IPS-20b (cell line): ENCODE measurements around the gene INTS3.

Experiments
- H3K27ac ChIP-seq: one replicate; pipeline ENCODE4 v1.5.1; 2013; ENCODE audit warnings: low read length
- H3K27me3 ChIP-seq: 2 replicates; pipeline ENCODE4 v1.6.1; 2013; ENCODE audit warnings: mild to moderate bottlenecking, low read length, inconsistent platforms; ENCODE audit not compliant: insufficient read depth
- H3K36me3 ChIP-seq: 2 replicates; pipeline ENCODE4 v1.6.1; 2013; ENCODE audit warnings: low read depth, mild to moderate bottlenecking, inconsistent platforms, low read length, moderate library complexity; ENCODE audit not compliant: insufficient read depth
- H3K4me1 ChIP-seq: 2 replicates; pipeline ENCODE4 v1.6.1; 2013; ENCODE audit warnings: mild to moderate bottlenecking, control low read depth, inconsistent platforms, low read length, moderate library complexity; ENCODE audit not compliant: insufficient read depth
- H3K4me3 ChIP-seq: 2 replicates; pipeline ENCODE4 v1.5.1; 2013; ENCODE audit warnings: mild to moderate bottlenecking, low read length, inconsistent platforms
- H3K9ac ChIP-seq: 2 replicates; pipeline ENCODE4 v1.6.1; 2013; ENCODE audit warnings: low read depth, mild to moderate bottlenecking, inconsistent platforms, low read length, moderate library complexity
- H3K9me3 ChIP-seq: 2 replicates; pipeline ENCODE4 v1.6.1; 2013; ENCODE audit warnings: mild to moderate bottlenecking, low read depth, low read length, inconsistent platforms; ENCODE audit not compliant: insufficient read depth

Gene INTS3

GRCh38 chr1:153794624-153795329 is 66.9 kb downstream of the INTS3 start:
- H3K27me3 ChIP-seq: no peaks in the 10 kb centered on the region
- peaks cover 8% of the 10 kb centered on the region; the same call in 1 of the 2 replicates for H3K4me1 ChIP-seq
- H3K27ac ChIP-seq: peak overlapping the region; percentile 40
- H3K9me3 ChIP-seq: no peaks in the 10 kb centered on the region
- H3K9ac ChIP-seq: peak overlapping the region; percentile 45; the same call in 1 of the 2 replicates
- H3K4me3 ChIP-seq: peak overlapping the region; percentile 50; the same call in 1 of the 2 replicates
- no peaks in the 10 kb centered on the region for H3K36me3 ChIP-seq

- Histone ChIP-seq H3K4me3 (peak overlapping the region; percentile 41; the same call in 1 of the 2 replicates), H3K9ac (peak overlapping the region; percentile 45; the same call in 1 of the 2 replicates), H3K27me3 (no peaks in the 10 kb centered on the region), H3K27ac (no peak overlapping the region), H3K4me1 (peaks cover 8% of the 10 kb centered on the region; the same call in 1 of the 2 replicates), H3K9me3 (no peaks in the 10 kb centered on the region), H3K36me3 (no peaks in the 10 kb centered on the region)
Observed at GRCh38 chr1:153795330-153795837, 67.5 kb downstream of the INTS3 start.

GRCh38 chr1:153795934-153796785 is 68.3 kb downstream of the INTS3 start:
- no peaks in the 10 kb centered on the region for H3K27me3 ChIP-seq
- no peaks in the 10 kb centered on the region for H3K9me3 ChIP-seq
- H3K9ac ChIP-seq: no peak overlapping the region
- no peak overlapping the region for H3K4me3 ChIP-seq
- no peaks in the 10 kb centered on the region for H3K36me3 ChIP-seq
- H3K27ac ChIP-seq: no peak overlapping the region
- H3K4me1 ChIP-seq: peaks cover 8% of the 10 kb centered on the region; the same call in 1 of the 2 replicates

- H3K9me3 ChIP-seq: no peaks in the 10 kb centered on the region
- no peak overlapping the region for H3K27ac ChIP-seq
- H3K36me3 ChIP-seq: no peaks in the 10 kb centered on the region
- peaks cover 8% of the 10 kb centered on the region; the same call in 1 of the 2 replicates for H3K4me1 ChIP-seq
- no peak overlapping the region for H3K4me3 ChIP-seq
- no peaks in the 10 kb centered on the region for H3K27me3 ChIP-seq
- H3K9ac ChIP-seq: no peak overlapping the region
Observed at GRCh38 chr1:153796786-153797659, 69.2 kb downstream of the INTS3 start.

DNA sequence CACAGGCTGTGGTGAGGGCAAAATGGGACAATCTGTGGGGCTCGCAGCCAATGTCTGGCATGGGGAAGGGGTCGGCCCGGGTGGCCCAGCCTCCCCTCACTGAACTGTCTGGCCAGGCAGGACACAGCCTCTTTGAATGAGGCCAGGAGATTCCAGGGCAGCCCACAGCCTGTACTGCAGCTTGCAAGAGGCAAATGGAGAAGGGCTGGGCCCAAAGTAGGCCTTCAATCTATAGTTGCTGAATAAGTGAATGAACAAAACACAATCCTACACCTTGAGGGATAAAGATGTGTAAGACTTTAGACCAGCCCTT is 70.6 kb downstream of the INTS3 start:
- no peaks in the 10 kb centered on the region for H3K9me3 ChIP-seq
- H3K27me3 ChIP-seq: no peaks in the 10 kb centered on the region
- H3K27ac ChIP-seq: no peak overlapping the region
- no peak overlapping the region for H3K9ac ChIP-seq
- H3K4me3 ChIP-seq: no peak overlapping the region
- H3K36me3 ChIP-seq: no peaks in the 10 kb centered on the region
- H3K4me1 ChIP-seq: peaks cover 8% of the 10 kb centered on the region; the same call in 1 of the 2 replicates

DNA sequence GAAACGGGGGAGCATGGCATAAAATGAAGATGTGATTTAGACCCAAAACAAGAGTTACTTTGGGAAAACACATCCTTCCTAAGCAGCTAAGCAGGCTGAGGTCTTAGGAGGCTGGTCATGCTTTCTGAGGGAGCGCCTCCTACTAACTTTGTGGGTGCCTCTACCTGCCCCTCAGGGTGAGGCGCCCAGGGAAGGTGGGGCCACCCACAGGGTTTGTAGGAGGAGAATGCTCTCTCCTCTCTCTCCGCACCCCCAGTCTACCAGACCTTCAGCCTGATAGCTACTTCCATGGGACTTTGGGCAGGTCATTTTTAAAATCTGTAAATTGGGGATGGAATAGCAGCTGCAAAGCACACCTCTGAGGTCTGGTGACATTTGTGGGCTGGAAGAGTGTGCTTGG is 71.2 kb downstream of the INTS3 start:
- peaks cover 2% of the 10 kb centered on the region; the same call in 1 of the 2 replicates for H3K4me1 ChIP-seq
- no peak overlapping the region for H3K27ac ChIP-seq
- H3K9ac ChIP-seq: no peak overlapping the region
- no peaks in the 10 kb centered on the region for H3K36me3 ChIP-seq
- no peak overlapping the region for H3K4me3 ChIP-seq
- no peaks in the 10 kb centered on the region for H3K27me3 ChIP-seq
- no peaks in the 10 kb centered on the region for H3K9me3 ChIP-seq

- no peaks in the 10 kb centered on the region for H3K27me3 ChIP-seq
- H3K9ac ChIP-seq: no peak overlapping the region
- no peaks in the 10 kb centered on the region for H3K9me3 ChIP-seq
- no peak overlapping the region for H3K4me3 ChIP-seq
- no peak overlapping the region for H3K27ac ChIP-seq
- H3K4me1 ChIP-seq: no peaks in the 10 kb centered on the region; the same call in 1 of the 2 replicates
- H3K36me3 ChIP-seq: no peaks in the 10 kb centered on the region
Observed at GRCh38 chr1:153799566-153800465, 72.0 kb downstream of the INTS3 start.

DNA sequence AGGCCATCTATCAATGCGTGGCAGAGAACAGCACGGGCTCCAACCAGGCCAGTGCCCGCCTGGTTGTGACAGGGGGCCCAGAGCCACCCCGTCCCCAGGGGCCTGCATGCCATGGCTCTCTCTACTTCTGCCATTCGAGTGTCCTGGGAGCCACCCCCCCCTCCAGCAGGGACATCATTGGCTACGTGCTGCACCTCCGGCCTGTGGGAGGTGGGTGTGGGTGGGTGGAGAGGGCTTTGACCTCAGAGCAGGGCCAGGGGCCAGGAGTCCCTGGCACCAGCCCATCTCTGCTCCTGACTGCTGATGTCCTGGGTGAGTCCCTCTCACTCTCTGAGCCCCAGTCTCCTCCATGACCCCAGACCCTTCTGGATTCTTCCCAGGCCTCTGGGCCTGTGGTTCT is 72.7 kb downstream of the INTS3 start:
- Histone ChIP-seq H3K4me1 (no peaks in the 10 kb centered on the region), H3K27ac (no peak overlapping the region), H3K9ac (no peak overlapping the region), H3K4me3 (no peak overlapping the region), H3K9me3 (no peaks in the 10 kb centered on the region), H3K36me3 (peaks cover 3% of the 10 kb centered on the region), H3K27me3 (no peaks in the 10 kb centered on the region)

DNA sequence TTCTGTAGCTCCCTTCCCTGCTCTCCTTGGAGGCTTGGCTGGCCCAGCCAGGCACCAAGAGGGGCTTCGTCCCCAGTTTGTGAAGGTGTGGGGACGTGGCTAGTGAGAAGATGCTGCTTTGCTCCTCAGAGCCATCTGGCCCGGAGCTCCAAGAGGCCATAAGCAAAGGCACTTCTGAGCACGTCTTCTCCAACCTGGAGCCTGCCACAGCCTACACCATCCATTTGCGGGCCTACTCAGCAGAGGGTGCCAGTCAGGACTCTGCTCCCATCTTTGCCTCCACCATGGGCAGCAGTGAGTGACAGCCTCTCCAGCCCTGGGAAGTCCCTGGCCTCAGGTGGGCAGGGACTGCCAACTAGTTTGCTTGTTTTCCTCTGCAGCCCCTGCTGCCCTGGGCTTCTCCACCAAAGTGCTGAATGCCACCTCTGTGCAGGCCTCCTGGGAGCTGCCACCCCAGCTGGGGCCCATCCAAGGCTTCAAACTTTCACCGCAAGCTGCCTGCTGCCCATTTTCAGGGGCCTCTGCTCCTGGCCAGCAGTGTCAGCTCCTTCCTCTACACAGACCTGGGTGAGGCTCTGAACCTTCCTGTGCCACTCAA is 73.3 kb downstream of the INTS3 start:
- no peak overlapping the region for H3K4me3 ChIP-seq
- peaks cover 3% of the 10 kb centered on the region for H3K36me3 ChIP-seq
- H3K4me1 ChIP-seq: no peaks in the 10 kb centered on the region
- no peaks in the 10 kb centered on the region for H3K27me3 ChIP-seq
- H3K9me3 ChIP-seq: no peaks in the 10 kb centered on the region
- H3K27ac ChIP-seq: no peak overlapping the region
- H3K9ac ChIP-seq: no peak overlapping the region
